Peyer's patch (tissue), 4 donors: Measurements from ENCODE around the gene HAUS5.

Experiments used
- CTCF ChIP-seq, 6 experiments: fragments of 450-650 bp in 4 of 6; fragments of 200-600 bp in 2 of 6; sonication (generic) in 1 of 6; IDR thresholded peaks; one replicate each; pipeline ENCODE4 v1.5.1; 2017 to 2019; ENCODE audit warnings: antibody characterized with exemption in 6 of 6, mild to moderate bottlenecking in 3 of 6, moderate library complexity in 1 of 6
- POLR2A ChIP-seq, 2 donors: fragments of 450-650 bp; IDR thresholded peaks; one replicate each; pipeline ENCODE4 v1.5.1; 2017; ENCODE audit warnings: antibody characterized with exemption in 2 of 2, mild to moderate bottlenecking in 2 of 2, moderate library complexity in 2 of 2

GRCh38 chr19:35669974-35670373 lies 57.4 kb downstream of the HAUS5 start:
- TF ChIP-seq CTCF (IDR thresholded peaks at IDR 0.05) (no peak), POLR2A (IDR thresholded peaks at IDR 0.05) (no peak)
